GM18870 (cell line): ENCODE measurements around the gene LAMP5.
A peak's percentile ranks its signal among the peaks of the same experiment; 100 is the strongest.

Source experiments
- ATAC-seq: cut with Tn5 transposase; IDR thresholded peaks from one replicate; pipeline ENCODE4 v1.9.1; 2021; ENCODE audit warnings: moderate library complexity; ENCODE audit not compliant: unreplicated experiment

Gene LAMP5

GRCh38 chr20:9499126-9499899, 15.1 kb upstream of the LAMP5 start:
- no peak for ATAC-seq

DNA sequence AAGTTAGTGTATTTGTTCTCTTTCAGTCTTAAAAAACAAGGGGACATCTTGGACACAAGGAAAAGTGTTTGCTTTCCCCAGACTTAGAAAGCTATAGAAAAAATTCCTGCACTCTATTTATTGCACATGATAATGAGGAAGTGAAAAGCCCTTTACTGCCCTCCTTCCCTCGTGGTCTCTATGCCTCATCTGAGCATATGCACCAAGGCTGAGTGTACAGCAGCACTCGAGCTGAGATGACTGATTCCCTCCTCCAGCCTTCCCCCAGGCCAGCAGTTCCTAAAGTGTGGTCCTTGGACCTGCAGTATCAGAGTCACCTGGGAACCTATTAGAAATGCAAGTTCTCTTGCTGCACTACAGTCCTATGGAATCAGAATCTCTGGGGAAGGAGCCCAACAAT, 14.3 kb upstream of the LAMP5 start:
- ATAC-seq, result peak; percentile 70

DNA sequence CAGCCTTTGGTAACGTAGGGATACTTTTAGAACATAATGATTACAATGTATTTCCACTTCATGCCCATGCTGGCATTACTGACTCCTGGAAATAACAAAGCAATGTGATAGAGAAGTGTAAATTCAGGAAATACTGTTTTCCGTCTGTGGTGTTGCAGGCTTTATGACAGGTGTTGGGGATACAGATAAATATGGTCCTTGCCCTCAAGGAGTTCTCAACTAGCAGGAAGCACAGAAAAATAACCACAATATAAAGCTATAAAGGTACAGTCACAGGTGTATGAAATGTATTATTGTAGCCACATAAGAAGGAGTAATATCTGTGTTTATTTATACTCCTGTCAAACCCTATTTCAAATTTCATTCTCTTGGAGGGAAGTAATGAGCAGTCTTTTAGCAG, 12.9 kb upstream of the LAMP5 start:
- ATAC-seq, result no peak

GRCh38 chr20:9503526-9504245, 10.7 kb upstream of the LAMP5 start:
- ATAC-seq, result no peak

GRCh38 chr20:9506280-9506821, 8.0 kb upstream of the LAMP5 start:
- ATAC-seq, result no peak

GRCh38 chr20:9506964-9507369, 7.4 kb upstream of the LAMP5 start:
- ATAC-seq, result no peak

- no peak for ATAC-seq
Measured at GRCh38 chr20:9507544-9508239, 6.7 kb upstream of the LAMP5 start.

DNA sequence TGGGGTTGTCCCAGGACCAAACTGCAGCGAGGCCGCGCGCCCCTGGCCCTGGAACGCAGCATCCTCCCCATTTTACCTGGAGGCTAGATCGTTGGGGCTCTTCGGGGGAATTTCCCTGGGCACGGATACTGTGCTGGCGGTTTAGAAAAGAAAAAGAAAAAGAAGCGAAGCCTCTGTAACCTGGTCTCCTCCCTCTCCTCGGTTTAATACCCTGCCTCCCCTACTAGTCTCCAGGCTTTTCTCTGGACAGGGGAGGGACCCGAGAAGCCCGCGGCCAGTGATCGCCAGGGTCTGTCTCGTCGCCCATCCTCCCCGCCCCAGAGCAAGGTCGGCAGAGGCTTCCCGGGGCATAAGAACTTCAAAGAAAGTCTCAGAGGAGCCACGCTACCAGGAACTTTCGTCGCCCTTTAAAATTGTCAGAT, 6.1 kb upstream of the LAMP5 start:
- no peak for ATAC-seq

GRCh38 chr20:9508696-9509178, 5.7 kb upstream of the LAMP5 start:
- no peak for ATAC-seq

DNA sequence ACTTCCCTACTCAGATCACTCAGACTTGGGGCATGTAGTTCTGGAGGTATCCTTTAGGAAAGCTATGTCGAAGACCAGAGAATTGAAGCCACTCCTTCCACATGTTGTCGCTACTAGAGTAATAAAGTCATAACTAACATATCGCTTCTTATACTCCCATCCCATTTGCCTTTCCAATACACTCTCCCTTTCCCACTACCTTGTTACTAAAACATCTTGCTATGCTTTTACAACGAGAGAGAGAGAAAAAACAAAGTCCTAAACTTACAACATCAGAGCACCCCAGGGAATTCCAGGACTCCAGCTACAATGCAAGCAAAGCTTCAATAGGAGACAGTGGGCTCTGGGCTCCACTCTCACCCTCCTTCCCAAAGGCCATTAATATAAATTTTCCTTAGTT, 5.1 kb upstream of the LAMP5 start:
- no peak for ATAC-seq

GRCh38 chr20:9510911-9511310, 3.5 kb upstream of the LAMP5 start:
- ATAC-seq, result peak; percentile 39

- ATAC-seq, result no peak
Measured at GRCh38 chr20:9514072-9514460, 324 bp upstream of the LAMP5 start.

DNA sequence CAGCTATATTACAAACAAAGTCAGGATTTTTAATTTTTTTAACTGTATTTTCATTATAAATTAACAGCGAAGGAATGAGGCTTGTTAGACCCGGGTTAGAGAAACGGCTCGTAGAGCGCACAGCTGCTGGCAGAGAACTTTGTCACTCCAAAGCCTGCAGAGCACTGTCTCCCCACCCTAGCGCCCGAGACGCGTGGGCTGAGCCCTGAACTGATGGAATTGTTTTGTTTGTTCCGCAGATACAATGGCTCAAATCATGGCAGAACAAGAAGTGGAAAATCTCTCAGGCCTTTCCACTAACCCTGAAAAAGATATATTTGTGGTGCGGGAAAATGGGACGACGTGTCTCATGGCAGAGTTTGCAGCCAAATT, 810 bp downstream of the LAMP5 start:
- ATAC-seq, result no peak

GRCh38 chr20:9515741-9516233, 1.4 kb downstream of the LAMP5 start:
- peak; percentile 4 for ATAC-seq

GRCh38 chr20:9516234-9516871, 2.0 kb downstream of the LAMP5 start:
- peak; percentile 42 for ATAC-seq

GRCh38 chr20:9517297-9518162, 3.1 kb downstream of the LAMP5 start:
- ATAC-seq, result no peak

GRCh38 chr20:9518576-9519175, 4.3 kb downstream of the LAMP5 start:
- ATAC-seq, result no peak

GRCh38 chr20:9520086-9520485, 5.7 kb downstream of the LAMP5 start:
- ATAC-seq, result no peak

GRCh38 chr20:9523636-9524035, 9.2 kb downstream of the LAMP5 start:
- no peak for ATAC-seq
